Effector CD8-positive, alpha-beta T cell (primary cell): Measurements from ENCODE around the gene DNAAF5.
"Not testable (repeated sequence)": the region's sequence is repeated elsewhere in the genome, so short reads cannot be mapped to it uniquely, and the experiment has no call there.

Source experiments
- DNase-seq: peaks from one replicate; lab custom pipeline; 2025; lab: John Stamatoyannopoulos, UW

DNAAF5 gene

GRCh38 chr7:730501-731439 is 4.3 kb downstream of the DNAAF5 start:
- no peak for DNase-seq

GRCh38 chr7:731440-732085 is 5.1 kb downstream of the DNAAF5 start:
- DNase-seq, result no peak

GRCh38 chr7:732094-732541 is 5.6 kb downstream of the DNAAF5 start:
- DNase-seq, result no peak

- no peak for DNase-seq
These were observed 6.1 kb downstream of the DNAAF5 start for GRCh38 chr7:732556-732955.

GRCh38 chr7:734214-734613 is 7.7 kb downstream of the DNAAF5 start:
- DNase-seq, result no peak

GRCh38 chr7:734808-735207 is 8.3 kb downstream of the DNAAF5 start:
- DNase-seq, result no peak

- DNase-seq, result no peak
These were observed 11.7 kb downstream of the DNAAF5 start for GRCh38 chr7:738241-738640.

GRCh38 chr7:738723-739454 is 12.4 kb downstream of the DNAAF5 start:
- no peak for DNase-seq

GRCh38 chr7:739455-739982 is 13.0 kb downstream of the DNAAF5 start:
- DNase-seq, result no peak

- no peak for DNase-seq
These were observed 13.8 kb downstream of the DNAAF5 start for GRCh38 chr7:739983-740942.

- no peak for DNase-seq
These were observed 14.7 kb downstream of the DNAAF5 start for GRCh38 chr7:741191-741671.

GRCh38 chr7:741850-742249 is 15.4 kb downstream of the DNAAF5 start:
- no peak for DNase-seq

- DNase-seq, result no peak
These were observed 16.3 kb downstream of the DNAAF5 start for GRCh38 chr7:742791-743190.

- not testable (repeated sequence) for DNase-seq
These were observed 17.0 kb downstream of the DNAAF5 start for GRCh38 chr7:743341-744127.

GRCh38 chr7:744128-744520 is 17.6 kb downstream of the DNAAF5 start:
- not testable (repeated sequence) for DNase-seq

GRCh38 chr7:744854-745430 is 18.4 kb downstream of the DNAAF5 start:
- no peak for DNase-seq

- DNase-seq, result no peak
These were observed 19.1 kb downstream of the DNAAF5 start for GRCh38 chr7:745431-746154.

- no peak for DNase-seq
These were observed 19.9 kb downstream of the DNAAF5 start for GRCh38 chr7:746155-747061.
